ENCODE measurements around the gene DUSP28. TPM values are rescaled to one million over a fixed set of nuclear protein-coding genes. Genes with fewer than 3 reads are reported as not detected.

Gene DUSP28
- total RNA-seq, 1 experiment from 2014 or later, result 10.7 TPM

- TF ChIP-seq POLR2AphosphoS5 (IDR thresholded peaks at IDR 0.05; ENCODE audit: low read depth, low read length) (no peak), SIN3A (IDR thresholded peaks at IDR 0.05; ENCODE audit: borderline replicate concordance, insufficient read depth, low read depth, low read length) (no peak)
- no TSS peak for BruUV-seq (replicated peaks)
- no peak overlapping the region for H3K27ac ChIP-seq (ENCODE audit: low read length)
Measured at GRCh38 chr2:240528406-240529040, 31.6 kb upstream of the DUSP28 start.

GRCh38 chr2:240529344-240529999, 30.7 kb upstream of the DUSP28 start:
- peaks cover 28% of the 10 kb centered on the region; the same call in 1 of the 2 replicates for H3K9me3 ChIP-seq (ENCODE audit: control insufficient read depth, insufficient read depth, low read depth, low read length)
- TF ChIP-seq REST (IDR thresholded peaks at IDR 0.05; ENCODE audit: insufficient read depth in 1 of 2, low read depth in 2 of 2, low read length in 1 of 2) (no peak), POLR2AphosphoS5 (IDR thresholded peaks at IDR 0.05; ENCODE audit: low read depth, low read length) (no peak), TCF7L2 (IDR thresholded peaks at IDR 0.05; ENCODE audit: low read depth, low read length) (no peak)
- H3K27me3 ChIP-seq (ENCODE audit: control insufficient read depth, insufficient read depth, low read length), result no peaks in the 10 kb centered on the region
- DNase-seq (ENCODE audit: low read depth, low spot score) (no peak), ATAC-seq (no peak)
- H3K36me3 ChIP-seq (ENCODE audit: control insufficient read depth, insufficient read depth, low read length), result no peaks in the 10 kb centered on the region
- no TSS peak for BruUV-seq (replicated peaks)
- no peak overlapping the region for H3K27ac ChIP-seq (ENCODE audit: low read length)
- no peaks in the 10 kb centered on the region for H3K4me1 ChIP-seq (ENCODE audit: control insufficient read depth, insufficient read depth, low read length)
- intact Hi-C loops (cut with micrococcal nuclease; ENCODE audit: unreplicated experiment) (no loop called here), in situ Hi-C loops (cut with HindIII; ENCODE audit: low pct_unique_long_range_greater_than_20kb, low sequenced_read_pairs) (no loop called here)
- POLR2A ChIA-PET, result no interaction called here
- CTCF ChIA-PET, result no interaction called here
- no peak overlapping the region for H3K4me3 ChIP-seq (ENCODE audit: low read depth in 2 of 2, low read length in 2 of 2)

More at GRCh38 chr2:240528406-240529040, 31.6 kb upstream of the DUSP28 start:
- Histone ChIP-seq H3K4me3 (ENCODE audit: low read depth in 2 of 2, low read length in 2 of 2) (no peak overlapping the region), H3K4me1 (ENCODE audit: control insufficient read depth, insufficient read depth, low read length) (no peaks in the 10 kb centered on the region), H3K27me3 (ENCODE audit: control insufficient read depth, insufficient read depth, low read length) (no peaks in the 10 kb centered on the region), H3K9me3 (ENCODE audit: control insufficient read depth, insufficient read depth, low read depth, low read length) (peaks cover 30% of the 10 kb centered on the region; the same call in 1 of the 2 replicates), H3K36me3 (ENCODE audit: control insufficient read depth, insufficient read depth, low read length) (no peaks in the 10 kb centered on the region)
- ChIA-PET POLR2A (interaction anchor here (0.6 kb wide), 1 partner anchor 314 kb away, joined by 9 read pairs; no protein-coding TSS in a partner anchor), CTCF (no interaction called here)
- in situ Hi-C loops (cut with HindIII; ENCODE audit: low pct_unique_long_range_greater_than_20kb, low sequenced_read_pairs), result no loop called here
- ATAC-seq (peak; percentile 48; the same call in 1 of the 2 replicates), DNase-seq (ENCODE audit: low read depth, low spot score) (no peak)
- intact Hi-C loops (cut with micrococcal nuclease; ENCODE audit: unreplicated experiment), result no loop called here

DNA sequence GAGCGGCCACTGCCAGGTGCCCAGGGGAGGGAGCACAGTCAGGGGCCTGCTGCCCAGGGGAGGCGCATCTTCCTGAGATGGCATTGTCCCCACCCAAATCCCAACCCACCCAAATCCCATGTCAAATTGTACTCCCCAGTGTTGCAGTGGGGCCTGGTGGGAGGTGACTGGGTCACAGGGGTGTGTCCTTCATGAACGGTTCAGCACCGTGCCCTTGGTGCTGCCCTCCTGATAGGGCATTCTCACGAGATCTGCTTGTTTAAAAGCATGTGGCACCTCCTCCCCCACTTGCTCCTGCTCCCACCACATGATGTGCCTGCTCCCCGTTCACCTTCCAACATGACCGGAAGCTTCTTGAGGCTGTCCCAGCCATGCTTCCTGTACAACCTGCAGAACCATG, 30.0 kb upstream of the DUSP28 start:
- POLR2A ChIA-PET, result no interaction called here
- Histone ChIP-seq H3K4me3 (ENCODE audit: low read depth in 2 of 2, low read length in 2 of 2) (no peak overlapping the region), H3K27ac (ENCODE audit: low read length) (no peak overlapping the region), H3K36me3 (ENCODE audit: control insufficient read depth, insufficient read depth, low read length) (no peaks in the 10 kb centered on the region), H3K4me1 (ENCODE audit: control insufficient read depth, insufficient read depth, low read length) (no peaks in the 10 kb centered on the region), H3K27me3 (ENCODE audit: control insufficient read depth, insufficient read depth, low read length) (no peaks in the 10 kb centered on the region), H3K9me3 (ENCODE audit: control insufficient read depth, insufficient read depth, low read depth, low read length) (peaks cover 23% of the 10 kb centered on the region; the same call in 1 of the 2 replicates)
- no peak for DNase-seq (ENCODE audit: low read depth, low spot score)
- CTCF ChIA-PET, result no interaction called here
- in situ Hi-C loops (cut with HindIII; ENCODE audit: low pct_unique_long_range_greater_than_20kb, low sequenced_read_pairs) (no loop called here), intact Hi-C loops (cut with micrococcal nuclease; ENCODE audit: unreplicated experiment) (no loop called here)
- BruUV-seq (replicated peaks), result no TSS peak
- TF ChIP-seq TCF7L2 (IDR thresholded peaks at IDR 0.05; ENCODE audit: low read depth, low read length) (no peak), SIN3A (IDR thresholded peaks at IDR 0.05; ENCODE audit: borderline replicate concordance, insufficient read depth, low read depth, low read length) (no peak), REST (IDR thresholded peaks at IDR 0.05; ENCODE audit: insufficient read depth in 1 of 2, low read depth in 2 of 2, low read length in 1 of 2) (no peak), CTCF (IDR thresholded peaks at IDR 0.05) (no peak), POLR2AphosphoS5 (IDR thresholded peaks at IDR 0.05; ENCODE audit: low read depth, low read length) (no peak)
- no peak for ATAC-seq

Data from Panc1 (cell line).